ENCODE data around the gene GALP.

DNA sequence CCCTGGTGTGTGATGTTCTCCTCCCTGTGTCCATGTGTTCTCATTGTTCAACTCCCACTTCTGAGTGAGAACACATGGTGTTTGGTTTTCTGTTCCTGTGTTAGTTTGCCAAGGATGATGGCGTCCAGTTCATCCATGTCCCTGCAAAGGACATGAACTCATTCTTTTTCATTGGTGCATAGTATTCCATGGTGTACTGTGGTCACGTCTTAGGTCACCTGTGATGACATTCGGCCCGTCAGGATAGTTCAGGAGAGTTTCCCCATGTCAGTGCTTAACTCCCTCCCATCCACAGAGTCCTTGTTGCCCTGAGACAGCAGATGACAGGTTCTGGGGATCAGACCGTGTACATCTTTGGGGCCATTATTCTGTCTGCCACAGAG, 26.2 kb upstream of the GALP start:
- TF ChIP-seq, protein P1, sequence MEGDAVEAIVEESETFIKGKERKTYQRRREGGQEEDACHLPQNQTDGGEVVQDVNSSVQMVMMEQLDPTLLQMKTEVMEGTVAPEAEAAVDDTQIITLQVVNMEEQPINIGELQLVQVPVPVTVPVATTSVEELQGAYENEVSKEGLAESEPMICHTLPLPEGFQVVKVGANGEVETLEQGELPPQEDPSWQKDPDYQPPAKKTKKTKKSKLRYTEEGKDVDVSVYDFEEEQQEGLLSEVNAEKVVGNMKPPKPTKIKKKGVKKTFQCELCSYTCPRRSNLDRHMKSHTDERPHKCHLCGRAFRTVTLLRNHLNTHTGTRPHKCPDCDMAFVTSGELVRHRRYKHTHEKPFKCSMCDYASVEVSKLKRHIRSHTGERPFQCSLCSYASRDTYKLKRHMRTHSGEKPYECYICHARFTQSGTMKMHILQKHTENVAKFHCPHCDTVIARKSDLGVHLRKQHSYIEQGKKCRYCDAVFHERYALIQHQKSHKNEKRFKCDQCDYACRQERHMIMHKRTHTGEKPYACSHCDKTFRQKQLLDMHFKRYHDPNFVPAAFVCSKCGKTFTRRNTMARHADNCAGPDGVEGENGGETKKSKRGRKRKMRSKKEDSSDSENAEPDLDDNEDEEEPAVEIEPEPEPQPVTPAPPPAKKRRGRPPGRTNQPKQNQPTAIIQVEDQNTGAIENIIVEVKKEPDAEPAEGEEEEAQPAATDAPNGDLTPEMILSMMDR (IDR thresholded peaks at IDR 0.05; ENCODE audit: insufficient read depth, low read depth, low read length) = no peak
- TF ChIP-seq EZH2 (IDR thresholded peaks at IDR 0.05; ENCODE audit: insufficient read depth, low read length) = no peak
